Mesenchymal stem cell (in vitro differentiated cells and primary cell): ENCODE data around the gene RANBP9.

Source experiments
- DNase-seq: peaks from one replicate; pipeline ENCODE4 v3.0.0-alpha.2; 2013
- H2AFZ ChIP-seq: one replicate; pipeline ENCODE4 v1.6.1; 2013; ENCODE audit warnings: low read depth, mild to moderate bottlenecking, control low read depth, inconsistent platforms, low read length, moderate library complexity
- H2AK5ac ChIP-seq: 2 replicates; pipeline ENCODE4 v1.6.1; 2013; ENCODE audit warnings: low read length, moderate library complexity, mild to moderate bottlenecking, inconsistent platforms; ENCODE audit not compliant: severe bottlenecking
- H2BK120ac ChIP-seq: one replicate; pipeline ENCODE4 v1.6.1; 2013; ENCODE audit warnings: low read depth, mild to moderate bottlenecking, inconsistent platforms, low read length, moderate library complexity
- H2BK12ac ChIP-seq, 2 experiments: one replicate each; pipeline ENCODE4 v1.6.1; 2013; ENCODE audit warnings: inconsistent platforms in 2 of 2, low read length in 2 of 2, mild to moderate bottlenecking in 2 of 2, moderate library complexity in 2 of 2, control low read depth in 1 of 2
- H2BK15ac ChIP-seq: one replicate; pipeline ENCODE4 v1.6.1; 2013; ENCODE audit warnings: mild to moderate bottlenecking, low read depth, inconsistent platforms; ENCODE audit not compliant: poor library complexity, severe bottlenecking
- H2BK5ac ChIP-seq: 2 replicates; pipeline ENCODE4 v1.6.1; 2013; ENCODE audit warnings: low read depth, mild to moderate bottlenecking, low read length, control low read depth, inconsistent platforms; ENCODE audit not compliant: poor library complexity, severe bottlenecking
- H3K14ac ChIP-seq, 2 experiments: one replicate each; pipeline ENCODE4 v1.6.1; 2013; ENCODE audit warnings: inconsistent platforms in 2 of 2, low read length in 2 of 2, control low read depth in 1 of 2, mild to moderate bottlenecking in 1 of 2, moderate library complexity in 1 of 2
- H3K18ac ChIP-seq, 2 experiments: one replicate each; pipeline ENCODE4 v1.6.1; 2013; ENCODE audit warnings: inconsistent platforms in 2 of 2, low read length in 2 of 2, control low read depth in 1 of 2, low read depth in 1 of 2, mild to moderate bottlenecking in 1 of 2
- H3K23ac ChIP-seq, 2 experiments: one replicate each; pipeline ENCODE4 v1.6.1; 2013; ENCODE audit warnings: inconsistent platforms in 2 of 2, low read length in 2 of 2, mild to moderate bottlenecking in 2 of 2, moderate library complexity in 2 of 2, control low read depth in 1 of 2
- H3K27ac ChIP-seq: 2 replicates; pipeline ENCODE4 v1.5.1; 2013; ENCODE audit warnings: mild to moderate bottlenecking, moderate library complexity, low read length, control low read depth, inconsistent platforms; ENCODE audit not compliant: poor library complexity, severe bottlenecking
- H3K27me3 ChIP-seq, 2 experiments: 2 replicates each; pipeline versions ENCODE4 v1.6.1 to v1.7.0; 2013; ENCODE audit warnings: low read length in 2 of 2, mild to moderate bottlenecking in 2 of 2, moderate library complexity in 2 of 2, control low read depth in 1 of 2, inconsistent platforms in 1 of 2; ENCODE audit not compliant: control insufficient read depth in 1 of 2, insufficient read depth in 1 of 2
- H3K36me3 ChIP-seq, 2 experiments: 2 replicates each; pipeline versions ENCODE4 v1.6.1 to v1.7.0; 2013; ENCODE audit warnings: low read length in 2 of 2, control low read depth in 1 of 2, inconsistent platforms in 1 of 2, low read depth in 1 of 2, mild to moderate bottlenecking in 1 of 2; ENCODE audit not compliant: insufficient read depth in 2 of 2, control insufficient read depth in 1 of 2
- H3K4ac ChIP-seq, 2 experiments: one replicate each; pipeline ENCODE4 v1.6.1; 2013; ENCODE audit warnings: inconsistent platforms in 2 of 2, low read length in 2 of 2, mild to moderate bottlenecking in 2 of 2, moderate library complexity in 2 of 2, control low read depth in 1 of 2, low read depth in 1 of 2
- H3K4me1 ChIP-seq: 2 replicates; pipeline ENCODE4 v1.6.1; 2013; ENCODE audit warnings: low read depth, low read length, control low read depth; ENCODE audit not compliant: control insufficient read depth, insufficient read depth
- H3K4me2 ChIP-seq: 2 replicates; pipeline ENCODE4 v1.6.1; 2013; ENCODE audit warnings: low read length, mild to moderate bottlenecking, inconsistent platforms; ENCODE audit not compliant: poor library complexity, severe bottlenecking
- H3K4me3 ChIP-seq, 2 experiments: 2 replicates each; pipeline versions ENCODE4 v1.5.1 to v1.7.0; 2013; ENCODE audit warnings: low read length in 2 of 2, mild to moderate bottlenecking in 2 of 2, control low read depth in 1 of 2, low read depth in 1 of 2; ENCODE audit not compliant: insufficient read depth in 1 of 2
- H3K79me1 ChIP-seq: replicated peaks from 2 replicates; pipeline ENCODE4 v1.6.1; 2013; ENCODE audit warnings: mild to moderate bottlenecking, control low read depth, low read length, inconsistent platforms; ENCODE audit not compliant: poor library complexity, severe bottlenecking
- H3K9ac ChIP-seq: 2 replicates; pipeline ENCODE4 v1.7.0; 2013; ENCODE audit warnings: mild to moderate bottlenecking, low read length, moderate library complexity
- H3K9me3 ChIP-seq: 2 replicates; pipeline ENCODE4 v1.7.0; 2013; ENCODE audit warnings: mild to moderate bottlenecking, low read length; ENCODE audit not compliant: control insufficient read depth
- H4K8ac ChIP-seq: one replicate; pipeline ENCODE4 v1.6.1; 2013; ENCODE audit warnings: inconsistent platforms, mild to moderate bottlenecking, low read length, moderate library complexity
- H4K91ac ChIP-seq: one replicate; pipeline ENCODE4 v1.6.1; 2013; ENCODE audit warnings: mild to moderate bottlenecking, low read length, inconsistent platforms
- WGBS: methylation state at CpG from one replicate; pipeline ENCODE4 v1.1.7; 2013; ENCODE audit warnings: mixed read lengths; 5-methylcytosine and 5-hydroxymethylcytosine counted together

Gene RANBP9

GRCh38 chr6:13698715-13699114 is 12.9 kb downstream of the RANBP9 start:
- Histone ChIP-seq H4K91ac (no peak overlapping the region), H2AFZ (no peak overlapping the region), H2BK15ac (no peak overlapping the region), H3K4me3 (no peak overlapping the region), H3K36me3 (peaks cover 0 to 4% of the 10 kb centered on the region in 2 experiments), H3K4me2 (no peak overlapping the region), H3K9ac (no peak overlapping the region), H3K9me3 (no peaks in the 10 kb centered on the region), H3K4ac (no peak overlapping the region), H3K23ac (no peak overlapping the region), H3K4me1 (peaks cover 2% of the 10 kb centered on the region), H2BK120ac (no peak overlapping the region), H2BK12ac (no peak overlapping the region), H3K27ac (no peak overlapping the region), H3K14ac (no peak overlapping the region), H3K18ac (no peak overlapping the region), H3K79me1 (peaks cover 8% of the 10 kb centered on the region), H2AK5ac (no peak overlapping the region), H2BK5ac (no peak overlapping the region), H4K8ac (no peak overlapping the region), H3K27me3 (no peaks in the 10 kb centered on the region)
- WGBS: 100% methylated on average over 3 of the region's 5 CpGs
- DNase-seq: no peak

GRCh38 chr6:13697857-13698256 is 13.8 kb downstream of the RANBP9 start:
- Histone ChIP-seq H3K4ac (no peak overlapping the region), H2BK12ac (no peak overlapping the region), H3K23ac (no peak overlapping the region), H3K27me3 (no peaks in the 10 kb centered on the region), H2AFZ (no peak overlapping the region), H2BK15ac (no peak overlapping the region), H4K8ac (no peak overlapping the region), H2AK5ac (no peak overlapping the region), H3K4me2 (no peak overlapping the region), H2BK120ac (no peak overlapping the region), H3K36me3 (peaks cover 2 to 12% of the 10 kb centered on the region in 2 experiments), H3K14ac (no peak overlapping the region), H3K9ac (peak overlapping the region; percentile 74), H3K27ac (no peak overlapping the region), H2BK5ac (no peak overlapping the region), H3K4me1 (peaks cover 2% of the 10 kb centered on the region), H3K18ac (no peak overlapping the region), H3K4me3 (no peak overlapping the region), H4K91ac (no peak overlapping the region), H3K9me3 (no peaks in the 10 kb centered on the region), H3K79me1 (peaks cover 11% of the 10 kb centered on the region)
- no peak for DNase-seq
- WGBS: no CpG with 5 or more reads among the region's 2 CpGs

GRCh38 chr6:13696226-13696625 is 15.4 kb downstream of the RANBP9 start:
- Histone ChIP-seq H2AK5ac (no peak overlapping the region), H3K4me3 (peak overlapping the region in 1 of 2 experiments; percentile 48), H3K9me3 (no peaks in the 10 kb centered on the region), H3K27me3 (no peaks in the 10 kb centered on the region), H3K14ac (no peak overlapping the region), H3K4ac (no peak overlapping the region), H3K4me2 (no peak overlapping the region), H2AFZ (no peak overlapping the region), H3K9ac (peak overlapping the region; percentile 74), H3K36me3 (peaks cover 5 to 13% of the 10 kb centered on the region in 2 experiments), H3K27ac (peak overlapping the region; percentile 51), H3K23ac (no peak overlapping the region), H2BK15ac (no peak overlapping the region), H4K91ac (no peak overlapping the region), H2BK12ac (no peak overlapping the region), H2BK120ac (no peak overlapping the region), H3K79me1 (peaks cover 13% of the 10 kb centered on the region), H2BK5ac (no peak overlapping the region), H3K18ac (no peak overlapping the region), H4K8ac (no peak overlapping the region), H3K4me1 (no peaks in the 10 kb centered on the region)
- 9% methylated on average over 1 of the region's 1 CpG for WGBS
- DNase-seq: peak; percentile 40

GRCh38 chr6:13695252-13695651 is 16.4 kb downstream of the RANBP9 start:
- Histone ChIP-seq H3K36me3 (peaks cover 5 to 14% of the 10 kb centered on the region in 2 experiments), H3K9ac (peak overlapping the region; percentile 74), H3K14ac (no peak overlapping the region), H3K9me3 (no peaks in the 10 kb centered on the region), H3K18ac (no peak overlapping the region), H2AFZ (no peak overlapping the region), H2AK5ac (no peak overlapping the region), H2BK120ac (no peak overlapping the region), H3K4ac (no peak overlapping the region), H2BK15ac (no peak overlapping the region), H3K4me1 (no peaks in the 10 kb centered on the region), H2BK5ac (no peak overlapping the region), H2BK12ac (no peak overlapping the region), H3K27ac (no peak overlapping the region), H4K91ac (no peak overlapping the region), H3K4me3 (peak overlapping the region in 1 of 2 experiments; percentile 48), H4K8ac (no peak overlapping the region), H3K23ac (no peak overlapping the region), H3K4me2 (no peak overlapping the region), H3K79me1 (peaks cover 15% of the 10 kb centered on the region), H3K27me3 (no peaks in the 10 kb centered on the region)
- peak; percentile 30 for DNase-seq
- WGBS: 64% methylated on average over 1 of the region's 1 CpG
